IMR-90 (cell line): ENCODE measurements around the gene FAAP100. TPM values are rescaled to one million over a fixed set of nuclear protein-coding genes. Genes with fewer than 3 reads are reported as not detected.

Source experiments
- ATAC-seq: fragments of 200-7000 bp; cut with Tn5 transposase; 2 replicates; pipeline ENCODE4 v1.9.1; 2020; ENCODE audit warnings: low read depth, mild to moderate bottlenecking, moderate library complexity
- BruUV-seq: library from RNA; stranded (reverse); fragments of 400-500 nt; replicated peaks from 2 replicates; lab custom pipeline; 2021; lab: Mats Ljungman, UMichigan
- CTCF ChIA-PET: fragments of 300-600 bp; formaldehyde crosslinking; extraction: SDS; loops from one replicate; lab custom pipeline; 2021; ENCODE audit warnings: antibody characterized with exemption; lab: Yijun Ruan, JAX
- POLR2A ChIA-PET: fragments of 300-600 bp; sonication (Branson Sonifier 250); formaldehyde crosslinking; loops from one replicate; lab custom pipeline; 2022; ENCODE audit warnings: antibody characterized with exemption; ENCODE audit not compliant: unreplicated experiment; lab: Charles Lee
- DNase-seq: peaks from one replicate; pipeline ENCODE4 v3.0.0; 2013
- H2AFZ ChIP-seq: replicated peaks from 2 replicates; pipeline ENCODE3; 2013; ENCODE audit warnings: low read length, mild to moderate bottlenecking; ENCODE audit not compliant: poor library complexity
- H2AK5ac ChIP-seq: 2 replicates; pipeline ENCODE4 v1.6.1; 2013; ENCODE audit warnings: low read depth, low read length, inconsistent platforms
- H2AK9ac ChIP-seq: replicated peaks from 2 replicates; pipeline ENCODE3; 2013; ENCODE audit warnings: mild to moderate bottlenecking, low read depth, low read length, moderate library complexity; ENCODE audit not compliant: poor library complexity
- H2BK120ac ChIP-seq: 2 replicates; pipeline ENCODE4 v1.6.1; 2013; ENCODE audit warnings: low read depth, low read length, inconsistent platforms
- H2BK15ac ChIP-seq: 3 replicates; pipeline ENCODE4 v1.6.1; 2013; ENCODE audit warnings: low read depth, low read length, inconsistent platforms
- H2BK20ac ChIP-seq: 2 replicates; pipeline ENCODE4 v1.6.1; 2013; ENCODE audit warnings: low read depth, mild to moderate bottlenecking, inconsistent platforms, low read length, moderate library complexity
- H2BK5ac ChIP-seq: 2 replicates; pipeline ENCODE4 v1.6.1; 2013; ENCODE audit warnings: mild to moderate bottlenecking, low read depth, low read length, inconsistent platforms; ENCODE audit not compliant: poor library complexity, severe bottlenecking
- H3K14ac ChIP-seq: replicated peaks from 2 replicates; pipeline ENCODE4 v1.6.1; 2013; ENCODE audit warnings: low read depth, low read length, inconsistent platforms
- H3K18ac ChIP-seq: 2 replicates; pipeline ENCODE4 v1.6.1; 2013; ENCODE audit warnings: low read depth, low read length, control low read depth
- H3K23ac ChIP-seq: 2 replicates; pipeline ENCODE4 v1.6.1; 2013; ENCODE audit warnings: low read depth, low read length, inconsistent platforms
- H3K27ac ChIP-seq: 2 replicates; pipeline ENCODE4 v1.5.1; 2013; ENCODE audit warnings: mild to moderate bottlenecking, control low read depth, low read length; ENCODE audit not compliant: insufficient read depth
- H3K27me3 ChIP-seq: 2 replicates; pipeline ENCODE4 v1.6.1; 2013; ENCODE audit warnings: low read length; ENCODE audit not compliant: control insufficient read depth, insufficient read depth
- H3K36me3 ChIP-seq: 2 replicates; pipeline ENCODE4 v1.6.1; 2013; ENCODE audit warnings: low read length, mixed read lengths; ENCODE audit not compliant: control insufficient read depth, insufficient read depth
- H3K4ac ChIP-seq: 2 replicates; pipeline ENCODE4 v1.6.1; 2013; ENCODE audit warnings: low read depth, low read length, inconsistent platforms
- H3K4me1 ChIP-seq: 2 replicates; pipeline ENCODE4 v1.6.1; 2013; ENCODE audit warnings: low read length, mixed read lengths; ENCODE audit not compliant: control insufficient read depth, insufficient read depth
- H3K4me2 ChIP-seq: 2 replicates; pipeline ENCODE4 v1.6.1; 2013; ENCODE audit warnings: low read depth, mild to moderate bottlenecking, control low read depth, low read length, moderate library complexity
- H3K4me3 ChIP-seq: 2 replicates; pipeline ENCODE4 v1.5.1; 2013; ENCODE audit warnings: low read depth, mild to moderate bottlenecking, control low read depth, low read length, moderate library complexity; ENCODE audit not compliant: insufficient read depth
- H3K56ac ChIP-seq: 2 replicates; pipeline ENCODE4 v1.6.1; 2013; ENCODE audit warnings: low read length, inconsistent platforms; ENCODE audit not compliant: insufficient read depth; ENCODE audit errors: extremely low read depth
- H3K79me1 ChIP-seq, 2 experiments: 2 replicates each; pipeline ENCODE4 v1.6.1; 2013; ENCODE audit warnings: low read length in 2 of 2, inconsistent platforms in 1 of 2, low read depth in 1 of 2
- H3K9ac ChIP-seq: 2 replicates; pipeline ENCODE4 v1.6.1; 2013; ENCODE audit warnings: low read depth, low read length, control low read depth
- H3K9me1 ChIP-seq: 2 replicates; pipeline ENCODE4 v1.6.1; 2013; ENCODE audit warnings: low read length, inconsistent platforms; ENCODE audit not compliant: insufficient read depth
- H3K9me3 ChIP-seq: 2 replicates; pipeline ENCODE4 v1.6.1; 2013; ENCODE audit warnings: low read length; ENCODE audit not compliant: control insufficient read depth, insufficient read depth
- H4K20me1 ChIP-seq: 2 replicates; pipeline ENCODE4 v1.6.1; 2013; ENCODE audit warnings: low read length, inconsistent platforms; ENCODE audit not compliant: insufficient read depth
- H4K5ac ChIP-seq: 2 replicates; pipeline ENCODE4 v1.6.1; 2013; ENCODE audit warnings: mild to moderate bottlenecking, low read depth, low read length, control low read depth
- H4K8ac ChIP-seq, 2 experiments: 2 replicates each; pipeline ENCODE4 v1.6.1; 2013; ENCODE audit warnings: low read depth in 2 of 2, low read length in 2 of 2, control low read depth in 1 of 2, inconsistent platforms in 1 of 2
- H4K91ac ChIP-seq: 2 replicates; pipeline ENCODE4 v1.6.1; 2013; ENCODE audit warnings: low read depth, low read length, inconsistent platforms; ENCODE audit not compliant: insufficient read depth
- BHLHE40 ChIP-seq: fragments of 150-350 bp; IDR thresholded peaks from 2 replicates; pipeline ENCODE4 v1.6.1; 2016; ENCODE audit warnings: mild to moderate bottlenecking, low read depth, low read length
- CEBPB ChIP-seq: IDR thresholded peaks from 2 replicates; pipeline ENCODE4 v1.6.1; 2012; ENCODE audit warnings: low read depth, low read length, improper control_type of control experiment
- CTCF ChIP-seq: conservative IDR thresholded peaks from 2 replicates; pipeline ENCODE4 v1.5.1; 2012; ENCODE audit warnings: mild to moderate bottlenecking, low read depth, low read length, improper control_type of control experiment
- ELK1 ChIP-seq: fragments of 150-350 bp; IDR thresholded peaks from 2 replicates; pipeline ENCODE4 v1.6.1; 2016; ENCODE audit warnings: low read depth, mild to moderate bottlenecking, low read length, moderate library complexity, borderline replicate concordance
- FOS ChIP-seq: fragments of 150-350 bp; IDR thresholded peaks from 2 replicates; pipeline ENCODE4 v1.6.1; 2016; ENCODE audit warnings: low read depth, low read length
- MAFK ChIP-seq: IDR thresholded peaks from 2 replicates; pipeline ENCODE4 v1.6.1; 2012; ENCODE audit warnings: low read depth, low read length, improper control_type of control experiment
- MAZ ChIP-seq: IDR thresholded peaks from 2 replicates; pipeline ENCODE4 v1.6.1; 2012; ENCODE audit warnings: low read depth, mild to moderate bottlenecking, low read length, improper control_type of control experiment, moderate library complexity, borderline replicate concordance
- MXI1 ChIP-seq: IDR thresholded peaks from 2 replicates; pipeline ENCODE4 v1.6.1; 2012; ENCODE audit warnings: low read depth, mild to moderate bottlenecking, low read length, moderate library complexity, borderline replicate concordance
- NFE2L2 ChIP-seq: fragments of 150-350 bp; IDR thresholded peaks from 2 replicates; pipeline ENCODE4 v1.6.1; 2016; ENCODE audit warnings: low read depth, mild to moderate bottlenecking, low read length
- POLR2A ChIP-seq: IDR thresholded peaks from 2 replicates; pipeline ENCODE4 v1.6.1; 2012; ENCODE audit warnings: mild to moderate bottlenecking, low read depth, low read length
- RAD21 ChIP-seq: IDR thresholded peaks from 2 replicates; pipeline ENCODE4 v1.6.1; 2012; ENCODE audit warnings: low read length, improper control_type of control experiment
- RCOR1 ChIP-seq: IDR thresholded peaks from 2 replicates; pipeline ENCODE4 v1.6.1; 2012; ENCODE audit warnings: mild to moderate bottlenecking, low read length, improper control_type of control experiment; ENCODE audit not compliant: insufficient replicate concordance
- RFX5 ChIP-seq: IDR thresholded peaks from 2 replicates; pipeline ENCODE4 v1.8.0; 2012; ENCODE audit warnings: low read depth, mild to moderate bottlenecking, low read length, moderate library complexity
- SMC3 ChIP-seq: fragments of 150-350 bp; IDR thresholded peaks from 2 replicates; pipeline ENCODE4 v1.6.1; 2016; ENCODE audit warnings: low read depth, mild to moderate bottlenecking, antibody characterized with exemption, low read length, moderate library complexity
- USF2 ChIP-seq: fragments of 150-350 bp; IDR thresholded peaks from 2 replicates; pipeline ENCODE4 v1.6.1; 2017; ENCODE audit warnings: mild to moderate bottlenecking, antibody characterized with exemption, low read length, low read depth
- WGBS, 2 experiments: methylation state at CpG; one replicate each; pipeline versions ENCODE4 v1.1.5 to v1.1.7; 2013; ENCODE audit warnings: missing lambda C conversion rate in 2 of 2; ENCODE audit not compliant: insufficient read length in 1 of 2; ENCODE audit errors: extremely low coverage in 2 of 2; 5-methylcytosine and 5-hydroxymethylcytosine counted together
- dilution Hi-C: fragments of 300-500 bp; cut with HindIII; formaldehyde crosslinking; loops from one replicate; pipeline ENCODE4 v1.14.3; 2018; ENCODE audit warnings: low sequenced_read_pairs; ENCODE audit not compliant: unreplicated experiment
- in situ Hi-C: fragments of 300-500 bp; cut with MboI; formaldehyde crosslinking; loops from 3 replicates; pipeline ENCODE4 v1.14.3; 2019; ENCODE audit warnings: low sequenced_read_pairs, inconsistent platforms, mixed read lengths
- intact Hi-C: fragments of 100-400 bp; cut with micrococcal nuclease; formaldehyde crosslinking; loops from 2 replicates; pipeline ENCODE4 v1.10.0; 2022
- polyA plus RNA-seq, 3 experiments: library from polyadenylated mRNA; depleted of rRNA; stranded (reverse); fragments of >200 nt; gene quantifications; 2 replicates each; pipeline ENCODE4 v1.2.3, GENCODE V29; 2012; ENCODE audit warnings: low replicate concordance in 1 of 3
- total RNA-seq: library from RNA; depleted of rRNA; stranded (reverse); fragments of >200 nt; gene quantifications from 2 replicates; pipeline ENCODE4 v1.2.3, GENCODE V29; 2012

FAAP100 gene
- total and polyA plus RNA-seq, 2 of the 4 experiments (the other 2 are of a cell fraction): 7.9 to 24.8 TPM

DNA sequence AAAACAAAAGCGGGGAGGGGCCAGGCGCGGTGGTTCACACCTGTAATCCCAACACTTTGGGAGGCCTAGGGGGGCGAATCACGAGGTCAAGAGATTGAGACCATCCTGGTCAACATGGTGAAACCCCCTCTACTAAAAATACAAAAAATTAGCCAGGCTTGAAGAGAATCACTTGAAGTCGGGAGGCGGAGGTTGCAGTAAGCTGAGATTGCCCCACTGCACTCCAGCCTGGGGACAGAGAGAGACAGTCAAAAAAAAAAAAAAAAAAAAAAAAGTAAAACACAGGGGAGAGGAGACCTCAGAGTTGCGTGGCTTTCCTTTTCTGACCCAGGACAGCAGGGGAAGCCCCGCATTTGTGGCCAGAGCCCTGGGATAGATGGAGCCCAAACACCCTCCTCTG is 59.4 kb downstream of the FAAP100 start:
- Histone ChIP-seq H3K9me1 (no peaks in the 10 kb centered on the region; the same call in 1 of the 2 replicates), H2AFZ (no peak overlapping the region), H3K36me3 (no peaks in the 10 kb centered on the region), H3K4ac (no peak overlapping the region), H4K91ac (no peak overlapping the region), H4K8ac (no peak overlapping the region), H3K23ac (no peak overlapping the region), H3K4me2 (no peak overlapping the region), H4K5ac (no peak overlapping the region), H2BK5ac (no peak overlapping the region), H3K56ac (no peak overlapping the region), H3K4me3 (no peak overlapping the region), H3K14ac (no peak overlapping the region), H2BK120ac (no peak overlapping the region), H3K18ac (no peak overlapping the region), H2BK20ac (no peak overlapping the region), H3K4me1 (peaks cover 2% of the 10 kb centered on the region; the same call in 1 of the 2 replicates), H3K27ac (no peak overlapping the region), H2AK9ac (no peak overlapping the region), H3K9me3 (no peaks in the 10 kb centered on the region), H3K9ac (no peak overlapping the region), H2BK15ac (no peak overlapping the region), H3K27me3 (peaks cover 20% of the 10 kb centered on the region), H4K20me1 (no peaks in the 10 kb centered on the region), H2AK5ac (no peak overlapping the region), H3K79me1 (peaks cover 0 to 2% of the 10 kb centered on the region in 2 experiments; a peak in 1 of 4 replicates)
- no peak for TF ChIP-seq MXI1
- no peak for TF ChIP-seq MAFK
- no peak for TF ChIP-seq ELK1
- no peak for TF ChIP-seq NFE2L2
- TF ChIP-seq RFX5: no peak
- TF ChIP-seq RCOR1: no peak
- no peak for TF ChIP-seq BHLHE40
- no peak for TF ChIP-seq USF2
- no peak for TF ChIP-seq SMC3
- TF ChIP-seq FOS: no peak
- TF ChIP-seq CTCF: no peak
- no peak for TF ChIP-seq RAD21
- TF ChIP-seq POLR2A: no peak
- no peak for TF ChIP-seq MAZ
- no peak for TF ChIP-seq CEBPB
- BruUV-seq: no TSS peak
- ChIA-PET POLR2A (interaction anchor here (0.6 kb wide), 2 partner anchors 11 to 358 kb away, joined by 6 read pairs; no protein-coding TSS in a partner anchor), CTCF (no interaction called here)
- DNase-seq (no peak), ATAC-seq (no peak)
- intact Hi-C loops (no loop called here), in situ Hi-C loops (no loop called here), dilution Hi-C loops (no loop called here)
- no CpG with 5 or more reads among the region's 9 CpGs for WGBS, 2 experiments
